NT2/D1 (cell line): ENCODE results near the gene HNMT.

Experiments used
- SUZ12 ChIP-seq: IDR thresholded peaks from 2 replicates; pipeline ENCODE4 v1.6.1; 2011; ENCODE audit not compliant: insufficient read length, insufficient read depth; ENCODE audit errors: extremely low read depth
- YY1 ChIP-seq: IDR thresholded peaks from 2 replicates; pipeline ENCODE4 v1.6.1; 2011; ENCODE audit not compliant: insufficient read length, insufficient read depth
- ZNF274 ChIP-seq: IDR thresholded peaks from 2 replicates; pipeline ENCODE4 v1.6.1; 2011; ENCODE audit warnings: mild to moderate bottlenecking, low read depth, low read length

DNA sequence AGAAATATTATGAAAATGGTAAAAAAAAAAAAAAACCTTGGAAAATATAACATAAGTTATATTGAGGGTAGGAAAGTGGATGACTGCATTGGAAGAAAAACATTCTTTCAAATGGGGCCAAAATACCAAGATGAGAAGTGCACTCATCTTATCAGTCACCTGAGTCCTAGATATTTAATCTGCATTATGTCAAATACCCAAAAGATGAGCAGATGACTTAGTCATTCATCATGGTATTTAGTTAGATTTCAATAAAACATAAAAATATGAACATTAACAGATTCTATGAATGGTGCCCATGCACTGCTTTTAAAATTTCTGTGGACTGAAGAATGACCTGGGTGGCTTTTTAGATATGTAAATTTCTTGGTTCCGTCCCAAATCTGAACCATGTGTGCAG is 56.9 kb downstream of the HNMT start:
- TF ChIP-seq YY1 (no peak), ZNF274 (no peak), SUZ12 (no peak)
